HCT116 (cell line): ENCODE measurements around the gene EMX1.
"Not testable (repeated sequence)": the region's sequence is repeated elsewhere in the genome, so short reads cannot be mapped to it uniquely, and the experiment has no call there.

ENCODE experiments used
- EZH2 ChIP-seq: fragments of 200-600 bp; sonication (generic); IDR thresholded peaks from 2 replicates; pipeline ENCODE4 v1.6.1; 2017; ENCODE audit warnings: antibody characterized with exemption, mixed run types
- EZH2phosphoT487 ChIP-seq: fragments of 200-600 bp; IDR thresholded peaks from 2 replicates; pipeline ENCODE4 v1.6.1; 2018; ENCODE audit warnings: antibody characterized with exemption, borderline replicate concordance
- JUND ChIP-seq: IDR thresholded peaks from 2 replicates; pipeline ENCODE4 v1.6.1; 2012
- POLR2A ChIP-seq: IDR thresholded peaks from 2 replicates; pipeline ENCODE4 v1.7.0; 2011; ENCODE audit warnings: borderline replicate concordance; ENCODE audit not compliant: insufficient read depth, insufficient read length; ENCODE audit errors: extremely low read depth
- POLR2AphosphoS5 ChIP-seq: IDR thresholded peaks from 2 replicates; pipeline ENCODE4 v1.6.1; 2011; ENCODE audit warnings: mild to moderate bottlenecking, low read depth, low read length, moderate library complexity
- RAD21 ChIP-seq: IDR thresholded peaks from 2 replicates; pipeline ENCODE4 v1.6.1; 2012; ENCODE audit warnings: low read depth, mild to moderate bottlenecking
- SIN3A ChIP-seq: IDR thresholded peaks from 2 replicates; pipeline ENCODE4 v1.6.1; 2012; ENCODE audit warnings: low read depth
- ZFX ChIP-seq: fragments of 450-650 bp; IDR thresholded peaks from 2 replicates; pipeline ENCODE4 v1.6.1; 2017
- ZNF274 ChIP-seq: fragments of 200-500 bp; sonication (Bioruptor generic); IDR thresholded peaks from 2 replicates; pipeline ENCODE4 v1.6.1; 2014; ENCODE audit warnings: mild to moderate bottlenecking, low read depth, low read length, inconsistent platforms
- TF ChIP-seq, protein P1 (sequence below), 3 experiments: fragments of 200-600 bp in 1 of 3; sonication (generic) in 1 of 3; IDR thresholded peaks in 2 of 3; conservative IDR thresholded peaks in 1 of 3; 2 replicates each; pipeline ENCODE4 v1.5.1; 2012 to 2017; ENCODE audit warnings: low read depth in 2 of 3, low read length in 2 of 3, antibody characterized with exemption in 1 of 3, borderline replicate concordance in 1 of 3, control low read depth in 1 of 3, mild to moderate bottlenecking in 1 of 3, mixed read lengths in 1 of 3, mixed run types in 1 of 3, moderate library complexity in 1 of 3; ENCODE audit not compliant: insufficient read depth in 1 of 3
- TF ChIP-seq, protein P2 (sequence below): IDR thresholded peaks from 2 replicates; pipeline ENCODE4 v1.6.1; 2012

DNA sequence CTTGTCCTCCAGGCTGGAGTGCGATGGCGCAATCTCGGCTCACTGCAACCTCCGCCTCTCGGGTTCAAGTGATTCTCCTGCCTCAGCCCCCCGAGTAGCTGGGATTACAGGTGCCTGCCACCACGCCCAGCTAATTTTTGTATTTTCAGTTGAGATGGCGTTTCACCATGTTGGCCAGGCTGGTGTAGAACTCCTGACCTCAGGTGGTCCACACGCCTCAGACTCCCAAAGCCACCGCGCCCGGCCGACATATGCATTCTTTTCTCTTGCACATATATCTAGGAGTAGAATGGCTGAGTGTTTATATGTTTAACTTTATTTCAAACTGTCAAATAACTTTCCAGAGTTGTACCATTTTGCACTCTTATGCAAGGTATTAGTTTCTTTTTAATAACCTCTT lies 9.9 kb upstream of the EMX1 start:
- not testable (repeated sequence) for TF ChIP-seq POLR2A, EZH2phosphoT487, ZNF274, EZH2, POLR2AphosphoS5, SIN3A, RAD21, JUND, ZFX
- TF ChIP-seq, protein P1, sequence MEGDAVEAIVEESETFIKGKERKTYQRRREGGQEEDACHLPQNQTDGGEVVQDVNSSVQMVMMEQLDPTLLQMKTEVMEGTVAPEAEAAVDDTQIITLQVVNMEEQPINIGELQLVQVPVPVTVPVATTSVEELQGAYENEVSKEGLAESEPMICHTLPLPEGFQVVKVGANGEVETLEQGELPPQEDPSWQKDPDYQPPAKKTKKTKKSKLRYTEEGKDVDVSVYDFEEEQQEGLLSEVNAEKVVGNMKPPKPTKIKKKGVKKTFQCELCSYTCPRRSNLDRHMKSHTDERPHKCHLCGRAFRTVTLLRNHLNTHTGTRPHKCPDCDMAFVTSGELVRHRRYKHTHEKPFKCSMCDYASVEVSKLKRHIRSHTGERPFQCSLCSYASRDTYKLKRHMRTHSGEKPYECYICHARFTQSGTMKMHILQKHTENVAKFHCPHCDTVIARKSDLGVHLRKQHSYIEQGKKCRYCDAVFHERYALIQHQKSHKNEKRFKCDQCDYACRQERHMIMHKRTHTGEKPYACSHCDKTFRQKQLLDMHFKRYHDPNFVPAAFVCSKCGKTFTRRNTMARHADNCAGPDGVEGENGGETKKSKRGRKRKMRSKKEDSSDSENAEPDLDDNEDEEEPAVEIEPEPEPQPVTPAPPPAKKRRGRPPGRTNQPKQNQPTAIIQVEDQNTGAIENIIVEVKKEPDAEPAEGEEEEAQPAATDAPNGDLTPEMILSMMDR (IDR thresholded peaks at IDR 0.05 in 2 of 3, conservative IDR thresholded peaks at IDR 0.05 in 1 of 3; ENCODE audit: borderline replicate concordance in 1 of 3, insufficient read depth in 1 of 3, low read depth in 2 of 3, low read length in 2 of 3), result not testable (repeated sequence)
- TF ChIP-seq, protein P2, sequence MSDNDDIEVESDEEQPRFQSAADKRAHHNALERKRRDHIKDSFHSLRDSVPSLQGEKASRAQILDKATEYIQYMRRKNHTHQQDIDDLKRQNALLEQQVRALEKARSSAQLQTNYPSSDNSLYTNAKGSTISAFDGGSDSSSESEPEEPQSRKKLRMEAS, result not testable (repeated sequence)
